GM15510 (cell line): ENCODE data around the gene ESPL1.

ENCODE experiments used
- POLR2A ChIP-seq: IDR thresholded peaks from 3 replicates; pipeline ENCODE4 v1.6.1; 2011; ENCODE audit warnings: borderline replicate concordance; ENCODE audit not compliant: insufficient read length; ENCODE audit errors: extremely low read depth

Gene ESPL1

DNA sequence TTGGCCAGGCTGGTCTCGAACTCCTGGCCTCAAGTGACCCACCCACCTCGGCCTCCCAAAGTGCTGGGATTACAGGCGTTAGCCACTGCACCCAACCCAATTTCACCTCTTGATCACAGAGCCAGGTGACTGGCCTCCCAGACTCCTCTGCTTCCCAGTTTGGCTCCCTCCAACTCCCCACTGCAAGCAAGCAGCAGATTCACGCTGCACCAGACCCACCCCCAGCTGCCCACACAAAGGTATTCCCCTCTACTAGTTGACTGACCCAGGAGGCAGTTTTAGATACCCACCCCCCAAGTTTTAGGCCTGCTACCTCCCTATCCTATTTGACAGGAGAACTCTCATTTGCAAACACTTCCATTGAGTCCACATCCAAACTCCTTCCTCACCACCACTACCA lies 41.3 kb upstream of the ESPL1 start:
- no peak for TF ChIP-seq POLR2A

DNA sequence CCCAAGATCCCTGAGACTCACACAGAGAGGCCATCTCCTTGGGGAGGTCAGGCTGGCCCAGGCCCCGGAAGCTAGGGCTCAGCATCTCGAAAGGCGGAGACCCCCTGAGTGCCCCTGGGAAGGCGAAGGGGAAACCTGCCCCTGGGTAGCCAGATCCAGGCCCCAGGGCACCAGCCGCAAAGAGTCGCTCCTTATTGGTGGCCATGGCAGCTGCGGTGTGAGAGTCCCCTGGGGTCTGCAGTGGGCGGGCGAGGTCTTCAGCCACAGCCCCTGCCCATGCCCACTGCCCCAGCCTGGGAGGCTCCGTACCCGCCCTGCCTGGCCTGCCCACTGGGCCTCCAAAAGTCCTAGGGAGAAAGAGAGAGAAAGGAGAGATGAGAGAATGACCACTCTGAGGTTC lies 40.8 kb upstream of the ESPL1 start:
- TF ChIP-seq POLR2A: no peak

DNA sequence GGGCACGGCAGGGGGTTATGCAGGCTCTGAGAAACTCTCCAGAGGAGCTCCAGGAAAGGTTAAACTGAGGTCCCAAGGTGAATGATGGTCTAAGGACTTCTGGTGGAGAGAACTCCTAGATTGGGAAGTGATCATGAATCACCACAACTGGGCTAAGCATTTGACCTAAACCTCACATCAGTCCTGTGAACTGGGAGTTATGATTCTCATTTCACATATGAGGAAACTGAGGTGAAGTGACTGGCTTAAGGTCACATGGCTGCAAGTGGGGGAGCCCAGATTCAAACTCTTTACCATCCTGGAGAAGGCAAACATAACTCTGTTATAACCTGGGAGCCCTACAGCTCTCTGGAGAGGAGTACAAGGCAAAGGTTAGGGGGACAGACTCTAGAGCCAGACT lies 40.3 kb upstream of the ESPL1 start:
- TF ChIP-seq POLR2A: no peak

DNA sequence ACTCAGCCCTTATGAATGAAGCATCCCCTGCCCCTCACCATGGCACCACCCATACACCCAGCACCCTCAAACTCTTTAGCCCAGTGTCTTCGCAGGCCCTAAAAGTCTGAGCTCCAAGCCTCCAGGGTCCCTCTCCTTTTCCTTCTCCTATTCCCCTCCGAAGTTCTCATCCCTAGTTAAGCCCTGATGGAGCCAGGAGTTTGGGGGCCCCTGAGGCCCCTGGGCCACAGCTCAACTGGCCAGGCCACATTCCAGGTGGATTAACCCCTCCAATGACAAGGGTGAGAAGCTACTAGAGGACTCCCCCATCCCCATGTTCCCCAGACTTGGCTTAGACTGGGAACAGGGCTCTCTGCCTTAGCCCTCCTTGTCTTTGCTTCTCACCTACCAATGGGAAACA lies 38.6 kb upstream of the ESPL1 start:
- no peak for TF ChIP-seq POLR2A

DNA sequence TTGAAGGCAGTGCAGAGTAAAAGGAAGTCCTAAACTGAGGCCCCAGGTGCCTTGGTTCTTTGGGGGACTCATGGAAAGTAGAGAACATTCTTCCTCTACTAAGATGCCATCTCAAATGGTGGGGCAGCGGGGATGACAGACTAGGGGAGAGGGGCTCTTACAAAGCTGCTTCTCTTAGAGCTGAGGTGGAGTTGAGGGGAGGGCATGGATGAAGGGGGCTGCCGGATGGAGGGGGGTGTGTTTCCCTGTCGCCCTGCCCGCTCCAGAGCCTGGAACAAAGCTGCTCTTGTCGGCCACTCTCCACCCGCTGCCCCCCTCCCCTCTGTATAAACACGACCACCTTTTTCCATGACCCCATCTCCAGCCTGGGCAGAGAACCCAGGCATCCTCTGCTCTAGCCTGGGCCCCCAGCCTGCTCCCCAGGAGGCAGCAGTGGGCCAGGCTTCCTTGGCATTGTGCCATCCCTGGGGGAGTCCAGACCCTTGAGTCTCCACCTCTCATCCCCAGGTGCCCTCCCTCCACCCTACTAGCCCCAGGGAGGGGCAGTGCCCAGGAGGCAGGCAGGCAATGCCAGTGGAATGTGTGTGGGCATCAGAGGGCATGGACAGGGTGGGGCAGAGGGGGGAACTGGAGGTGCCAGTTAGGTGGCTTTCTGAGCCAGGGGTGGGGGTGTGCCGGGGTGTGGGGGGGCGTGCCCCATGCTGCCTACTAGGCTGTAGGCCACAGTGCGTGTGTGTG lies 37.8 kb upstream of the ESPL1 start:
- TF ChIP-seq POLR2A: no peak

DNA sequence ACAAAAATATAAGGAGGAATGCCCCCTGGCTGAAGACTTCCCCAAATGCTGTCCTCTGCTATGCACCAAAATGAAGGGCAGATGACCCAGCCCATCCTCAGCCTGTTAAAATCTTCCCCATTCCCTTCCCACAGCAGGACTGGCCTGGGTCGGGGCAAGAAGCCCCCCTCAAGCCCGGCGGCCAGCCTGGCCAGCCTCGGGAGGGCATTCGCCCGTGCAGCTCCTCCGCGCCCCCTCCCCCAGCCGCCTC lies 36.5 kb upstream of the ESPL1 start:
- no peak for TF ChIP-seq POLR2A

DNA sequence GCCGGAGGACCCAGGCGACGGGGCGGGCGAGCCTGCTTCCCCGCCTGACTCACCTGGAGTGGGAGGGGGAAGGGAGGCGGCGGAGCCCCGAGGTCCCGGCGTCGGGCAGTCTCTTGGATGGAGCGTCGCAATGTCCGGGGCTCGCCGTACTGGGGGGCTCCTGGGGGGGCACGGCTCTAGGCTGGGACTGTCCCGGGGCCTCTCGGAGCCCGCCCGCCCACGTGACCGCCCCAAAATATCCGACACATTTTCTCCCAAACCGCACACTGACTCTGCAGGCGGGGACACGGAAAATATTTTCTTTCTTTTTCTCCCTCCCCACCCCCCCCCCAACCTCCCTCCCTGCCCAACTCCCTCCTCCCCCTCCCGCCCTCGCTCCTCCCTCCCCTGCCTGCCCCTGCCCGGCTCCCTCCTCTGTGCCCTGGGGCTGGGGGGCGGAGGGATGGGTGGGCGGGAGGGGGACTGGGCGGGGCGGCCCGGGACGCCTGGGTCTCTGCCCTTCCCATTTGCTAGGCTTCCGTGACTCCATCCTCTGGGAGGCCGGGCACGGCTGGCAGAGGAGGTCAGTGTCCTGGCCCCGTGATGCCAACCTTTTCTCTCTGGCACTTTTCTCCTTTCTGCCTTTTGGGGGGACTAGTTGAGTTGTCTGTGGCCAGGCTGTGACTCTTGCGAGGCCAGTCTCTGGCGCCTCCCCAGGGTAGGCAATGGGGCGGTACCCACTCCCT lies 36.0 kb upstream of the ESPL1 start, which contains the start of gene RARG:
Gene RARG, minus strand, starts transcription at position 289 of the 725 bp plus-strand sequence. CDS start 4,664 bp downstream, outside the sequence.
- no peak for TF ChIP-seq POLR2A

DNA sequence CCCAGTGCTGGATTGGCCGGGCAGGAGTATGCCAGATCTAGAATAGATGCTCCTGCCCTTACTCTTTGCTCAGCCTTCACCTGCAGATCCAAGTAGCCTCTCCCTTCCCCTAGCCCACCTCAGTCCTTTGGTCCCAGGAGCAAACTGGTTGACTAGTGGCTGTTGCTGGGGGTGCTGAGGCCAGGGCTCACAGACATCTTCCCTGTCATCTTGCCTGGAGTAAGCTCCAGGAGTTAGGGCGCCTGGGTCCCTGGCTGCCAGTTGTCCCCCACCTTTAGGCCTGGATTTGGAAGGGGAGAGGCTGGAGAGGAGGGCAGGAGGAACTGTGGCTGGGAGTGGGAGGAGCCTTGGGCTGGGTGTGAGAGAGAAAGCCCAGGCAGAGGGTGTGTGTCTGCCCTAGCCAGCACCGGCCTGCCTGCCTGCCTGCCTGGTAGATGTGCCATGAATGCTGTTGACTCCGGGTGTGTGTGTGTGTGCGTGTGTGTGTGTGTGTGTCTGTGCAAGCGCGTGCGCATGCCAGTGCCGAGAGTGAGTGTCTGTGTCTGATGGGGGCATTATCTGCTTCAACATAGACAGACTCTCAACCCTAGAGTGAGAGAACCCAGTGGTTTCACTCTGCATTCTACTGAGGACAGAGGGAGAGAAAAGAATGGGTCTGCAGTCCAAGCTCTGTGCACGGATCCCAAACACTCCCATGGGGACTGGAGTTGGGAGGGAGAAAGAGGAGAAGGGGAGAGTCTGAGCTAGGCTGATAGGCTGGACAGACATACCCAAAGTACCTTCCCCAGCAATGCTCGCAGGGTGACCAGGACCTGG lies 35.2 kb upstream of the ESPL1 start:
- TF ChIP-seq POLR2A: no peak

DNA sequence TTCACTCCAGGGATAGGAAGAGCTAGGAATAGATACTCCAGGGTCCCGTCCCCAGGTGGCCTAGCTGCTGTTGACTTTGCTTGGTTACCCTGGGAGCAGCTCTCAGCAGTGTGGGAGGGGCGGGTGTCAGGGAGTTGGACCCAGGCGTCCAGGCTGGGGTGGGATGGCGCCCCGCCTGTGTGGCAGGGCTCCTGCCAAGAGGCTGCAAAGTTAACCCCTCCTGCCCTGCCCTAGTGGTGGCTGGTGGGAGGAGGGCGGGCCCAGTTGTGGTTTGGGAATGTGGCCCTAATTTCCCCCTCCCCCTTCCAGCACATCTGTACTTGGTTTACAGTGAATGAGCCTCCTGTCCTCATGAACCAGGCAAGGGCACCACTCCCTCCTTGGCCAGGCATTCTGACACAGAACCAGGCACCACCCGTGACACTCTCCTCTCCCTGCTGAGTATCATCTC lies 34.4 kb upstream of the ESPL1 start:
- TF ChIP-seq POLR2A: no peak

DNA sequence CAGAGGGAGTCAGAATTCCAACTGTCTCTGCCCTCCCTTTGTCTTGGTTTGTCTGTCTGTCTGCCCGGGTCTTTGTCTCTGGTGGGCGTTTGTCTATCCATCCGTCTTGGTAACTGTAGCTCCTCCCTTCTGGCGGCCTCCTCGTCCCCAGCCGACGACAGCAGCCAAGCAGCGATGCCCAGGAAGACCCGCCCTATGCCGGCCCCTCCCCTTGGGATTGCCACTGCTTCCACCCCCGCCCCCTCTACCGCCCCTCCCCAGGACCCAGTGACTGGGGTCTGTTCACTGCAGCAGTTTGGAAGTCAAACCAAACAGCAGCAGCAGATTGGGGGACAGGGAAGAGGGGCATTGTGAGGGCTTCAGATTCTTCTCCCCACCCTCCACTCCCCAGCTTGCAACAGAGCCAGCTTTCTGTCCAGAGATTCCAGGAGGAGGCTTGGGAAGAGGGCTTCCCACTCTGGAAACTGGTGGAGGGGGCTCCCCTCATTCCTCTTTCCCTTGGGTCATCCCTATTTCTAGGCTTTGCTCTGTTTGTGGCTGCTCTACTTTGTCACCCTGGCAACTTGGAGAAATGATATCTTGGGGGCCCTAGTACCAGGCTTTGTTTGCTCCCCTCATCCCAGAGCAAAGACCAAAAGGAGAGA lies 33.7 kb upstream of the ESPL1 start:
- no peak for TF ChIP-seq POLR2A

DNA sequence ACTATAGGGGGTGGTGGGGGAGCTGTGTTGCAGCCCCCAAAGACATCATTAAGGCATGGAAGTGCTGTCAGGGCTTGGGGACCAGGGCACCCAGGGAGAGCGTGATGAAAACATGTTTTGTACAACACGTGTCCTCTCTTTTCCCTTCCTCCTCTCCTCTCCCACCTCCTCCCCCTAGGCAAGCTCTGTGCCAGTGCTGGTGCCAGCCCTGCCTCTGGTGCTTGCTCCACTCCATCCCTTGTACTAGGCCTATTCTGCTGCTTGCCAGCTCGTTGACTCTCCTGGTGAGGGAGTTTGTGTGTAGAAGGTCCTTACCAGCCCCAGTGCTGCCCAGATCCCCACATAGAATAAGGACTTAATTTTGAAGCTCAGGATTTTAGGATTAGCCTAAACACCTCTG lies 32.9 kb upstream of the ESPL1 start:
- TF ChIP-seq POLR2A: no peak

DNA sequence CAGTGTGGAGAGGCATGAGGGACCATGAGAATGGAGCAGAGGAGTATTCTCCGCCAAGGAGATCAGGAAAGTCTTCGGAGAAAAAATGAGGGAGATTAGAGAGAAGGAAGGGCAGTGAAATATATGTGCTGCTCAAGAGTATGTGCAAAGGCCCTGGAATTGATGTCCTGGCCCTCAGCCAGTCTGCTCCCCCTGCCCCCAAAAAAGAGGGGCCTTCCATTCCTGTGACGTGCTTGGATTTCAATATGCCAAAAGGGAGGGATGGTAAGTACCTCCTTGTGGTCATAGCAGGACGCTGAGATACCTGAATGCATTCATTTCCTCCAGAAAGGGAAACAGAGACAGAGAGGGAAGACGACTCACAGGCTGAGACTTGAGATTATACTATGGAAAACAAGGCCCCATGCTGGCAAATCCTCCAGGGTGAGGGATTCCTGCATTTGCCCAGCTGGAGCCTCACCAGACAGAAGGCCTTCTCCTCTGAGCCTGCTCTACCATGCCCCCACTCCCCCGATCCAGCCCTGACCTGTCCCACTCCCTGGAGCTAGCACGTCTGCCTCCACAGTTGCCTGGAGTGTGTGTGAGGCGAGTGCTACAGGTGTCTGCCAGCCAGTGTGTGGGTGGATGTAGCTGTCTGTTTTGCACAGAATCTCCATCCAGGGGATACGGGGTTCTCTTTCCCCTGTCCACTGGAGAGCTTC lies 32.2 kb upstream of the ESPL1 start:
- TF ChIP-seq POLR2A: no peak

DNA sequence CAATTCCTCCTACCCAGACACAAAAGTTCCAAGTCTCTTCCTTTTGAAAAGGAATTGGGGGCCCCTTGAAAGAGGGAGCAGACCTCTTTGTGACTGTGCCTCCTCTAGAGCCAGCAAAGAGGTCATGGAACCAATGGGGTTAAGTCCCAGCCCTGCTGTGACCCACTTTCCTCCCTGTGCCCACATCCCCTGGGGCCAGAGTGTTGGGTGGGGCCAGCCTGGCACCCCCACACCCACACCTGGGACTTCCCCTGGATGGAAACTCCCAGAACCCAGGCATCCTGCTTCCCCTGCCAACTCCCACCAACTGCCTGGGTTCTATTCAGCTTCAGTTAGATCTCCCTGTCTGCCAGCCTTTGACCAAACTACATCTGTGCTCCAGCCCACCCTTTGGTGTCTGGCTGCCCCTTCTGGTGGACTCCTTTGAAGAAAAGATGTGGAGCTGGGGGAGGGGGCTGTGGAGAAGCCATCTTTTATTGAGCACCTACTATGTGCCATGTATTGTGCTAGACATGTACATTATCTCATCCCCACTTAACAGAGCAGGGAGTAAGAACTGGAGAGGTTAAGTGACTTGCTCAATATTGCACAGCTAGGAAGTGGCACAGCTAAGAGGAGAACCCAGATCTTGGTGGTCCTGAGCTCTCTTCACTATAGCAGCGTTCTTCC lies 31.5 kb upstream of the ESPL1 start:
- TF ChIP-seq POLR2A: no peak

DNA sequence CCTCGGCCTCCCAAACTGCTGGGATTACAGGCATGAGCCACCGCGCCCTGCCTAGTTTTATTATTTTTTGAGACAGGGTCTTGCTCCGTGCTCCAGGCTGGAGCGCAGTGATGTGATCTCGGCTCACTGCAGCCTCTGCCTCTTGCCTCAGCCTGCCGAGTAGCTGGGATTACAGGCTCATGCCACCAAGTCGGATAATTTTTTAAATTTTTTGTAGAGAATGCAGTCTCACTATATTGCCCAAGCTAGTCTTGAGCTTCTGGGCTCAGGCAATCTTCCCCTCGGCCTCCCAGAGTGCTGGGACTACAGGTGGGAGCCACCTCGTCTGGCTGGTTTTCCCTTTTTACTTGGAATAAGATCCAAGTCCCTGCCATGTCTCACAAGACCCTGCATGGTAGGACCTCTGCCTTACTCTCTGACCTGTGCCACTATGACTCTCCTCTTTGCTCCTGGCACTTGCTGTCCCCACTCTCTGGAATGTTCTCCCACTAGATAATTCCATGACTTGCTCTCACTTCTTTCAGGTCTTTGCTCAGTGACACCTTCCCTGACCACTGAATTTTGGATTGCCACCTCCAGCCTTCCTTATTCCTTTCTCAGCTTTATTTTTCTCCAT lies 28.3 kb upstream of the ESPL1 start:
- TF ChIP-seq POLR2A: no peak

DNA sequence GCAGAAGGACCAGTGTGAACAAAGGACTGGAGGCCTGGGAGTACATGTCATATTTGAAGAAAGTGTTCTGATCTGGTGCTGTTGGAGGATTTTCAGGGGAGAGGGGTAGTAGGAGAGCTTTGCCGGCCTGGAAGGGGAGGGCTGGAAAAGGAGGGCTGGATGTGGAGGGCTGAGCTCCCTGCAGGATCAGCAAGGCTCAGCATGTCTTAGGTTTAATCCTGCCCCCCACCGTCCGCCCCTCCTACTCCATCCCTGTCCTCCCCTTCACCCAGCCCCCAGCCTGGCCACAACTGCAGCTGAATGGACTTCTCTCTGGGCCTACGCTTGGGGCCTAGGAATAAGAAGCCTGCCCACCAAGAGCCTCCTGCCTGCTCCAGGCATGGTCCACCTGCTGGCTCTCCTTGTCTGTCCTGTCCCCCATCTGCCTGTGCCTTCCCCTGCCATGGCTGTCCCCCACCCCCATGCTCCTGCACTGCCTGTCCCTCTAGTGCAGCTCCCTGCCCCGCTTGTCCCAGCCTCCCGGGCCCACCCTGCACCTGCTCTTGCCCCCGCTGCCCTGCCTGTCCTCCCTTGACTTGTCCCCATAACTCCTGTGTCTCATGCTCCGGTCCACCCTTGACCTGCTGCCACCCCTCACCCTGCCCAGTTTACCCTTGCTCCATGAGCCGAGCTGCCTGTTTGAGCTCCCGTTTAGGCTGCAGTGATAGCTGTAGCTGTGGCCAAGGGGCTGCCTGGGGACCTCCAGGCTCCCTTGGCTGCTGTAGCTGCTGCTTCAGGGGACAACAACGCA lies 26.3 kb upstream of the ESPL1 start:
- TF ChIP-seq POLR2A: no peak
